Kidney (tissue), 14 donors: ENCODE measurements around the gene DNAJC27. TPM values are rescaled to one million over a fixed set of nuclear protein-coding genes. Genes with fewer than 3 reads are reported as not detected.

ENCODE experiments used
- DNase-seq, 5 donors: peaks; one replicate each; pipeline ENCODE4 v3.0.0-alpha.2; 2013 to 2020
- FAIRE-seq: peaks from 2 replicates; lab custom pipeline; 2012; peaks lifted over from hg19 to GRCh38; lab: Jason Lieb, UNC
- H3K27ac ChIP-seq, 2 donors: one replicate each; pipeline ENCODE4 v1.7.0; 2013; ENCODE audit warnings: low read depth in 2 of 2, low read length in 2 of 2, inconsistent platforms in 1 of 2
- H3K27me3 ChIP-seq: one replicate; pipeline ENCODE4 v1.7.1; 2013; ENCODE audit warnings: low read length, inconsistent platforms; ENCODE audit not compliant: control insufficient read depth, insufficient read depth
- H3K36me3 ChIP-seq, 3 donors: one replicate each; pipeline versions ENCODE4 v1.7.0 to v1.7.1; 2013; ENCODE audit warnings: low read length in 3 of 3, control low read depth in 1 of 3, inconsistent platforms in 1 of 3; ENCODE audit not compliant: insufficient read depth in 3 of 3, control insufficient read depth in 2 of 3
- H3K4me1 ChIP-seq, 3 donors: one replicate each; pipeline versions ENCODE4 v1.7.0 to v1.7.1; 2013; ENCODE audit warnings: low read length in 3 of 3, inconsistent platforms in 1 of 3, low read depth in 1 of 3; ENCODE audit not compliant: control insufficient read depth in 2 of 3, insufficient read depth in 2 of 3
- H3K4me3 ChIP-seq, 3 donors: one replicate each; pipeline versions ENCODE4 v1.7.0 to v1.8.1; 2013; ENCODE audit warnings: low read length in 3 of 3, control low read depth in 1 of 3, inconsistent platforms in 1 of 3
- H3K9ac ChIP-seq, 3 donors: one replicate each; pipeline versions ENCODE4 v1.7.0 to v1.7.1; 2013; ENCODE audit warnings: low read length in 3 of 3, control low read depth in 1 of 3, inconsistent platforms in 1 of 3
- H3K9me3 ChIP-seq, 3 donors: one replicate each; pipeline versions ENCODE4 v1.7.0 to v1.7.1; 2013; ENCODE audit warnings: low read length in 3 of 3, control low read depth in 1 of 3, inconsistent platforms in 1 of 3; ENCODE audit not compliant: control insufficient read depth in 2 of 3, insufficient read depth in 1 of 3
- intact Hi-C: fragments of 100-400 bp; cut with DNase I; formaldehyde crosslinking; loops from one replicate; pipeline ENCODE4 v1.11.1; 2022
- polyA plus RNA-seq: library from polyadenylated mRNA; stranded (reverse); fragments of 350-450 nt; fragmentation: Illumina TruSeq; extraction: RNeasy Lipid Tissue Mini Kit (QIAGEN cat#74804); gene quantifications from one replicate; pipeline ENCODE4 v1.2.3, GENCODE V29; 2014; ENCODE audit warnings: low read depth, low replicate concordance; ENCODE audit not compliant: insufficient read depth
- total RNA-seq: library from RNA; stranded (reverse); fragmentation: NEBNext Ultra II Directional; extraction: Animal tissue kit (Norgen Biotek cat#: 25700); gene quantifications from one replicate; pipeline ENCODE4 v1.2.1, GENCODE V29; 2021
- TF ChIP-seq, protein P1 (sequence below): IDR thresholded peaks from 3 replicates; pipeline ENCODE4 v1.5.1; 2012; ENCODE audit warnings: mild to moderate bottlenecking, moderate library complexity, borderline replicate concordance; ENCODE audit not compliant: insufficient read depth; ENCODE audit errors: extremely low read depth
- donor health status: control.
- donor health status: control.
- donor health status: control.
- donor health status: control.
- donor health status: control.
- donor health status: DM: yes; HTN: yes; CAD: no.
- donor health status: Normal renal cell carcinoma (clear cell type).

DNAJC27 gene
- total and polyA plus RNA-seq, 2 donors from 2014 or later = 3.2 to 11.4 TPM

DNA sequence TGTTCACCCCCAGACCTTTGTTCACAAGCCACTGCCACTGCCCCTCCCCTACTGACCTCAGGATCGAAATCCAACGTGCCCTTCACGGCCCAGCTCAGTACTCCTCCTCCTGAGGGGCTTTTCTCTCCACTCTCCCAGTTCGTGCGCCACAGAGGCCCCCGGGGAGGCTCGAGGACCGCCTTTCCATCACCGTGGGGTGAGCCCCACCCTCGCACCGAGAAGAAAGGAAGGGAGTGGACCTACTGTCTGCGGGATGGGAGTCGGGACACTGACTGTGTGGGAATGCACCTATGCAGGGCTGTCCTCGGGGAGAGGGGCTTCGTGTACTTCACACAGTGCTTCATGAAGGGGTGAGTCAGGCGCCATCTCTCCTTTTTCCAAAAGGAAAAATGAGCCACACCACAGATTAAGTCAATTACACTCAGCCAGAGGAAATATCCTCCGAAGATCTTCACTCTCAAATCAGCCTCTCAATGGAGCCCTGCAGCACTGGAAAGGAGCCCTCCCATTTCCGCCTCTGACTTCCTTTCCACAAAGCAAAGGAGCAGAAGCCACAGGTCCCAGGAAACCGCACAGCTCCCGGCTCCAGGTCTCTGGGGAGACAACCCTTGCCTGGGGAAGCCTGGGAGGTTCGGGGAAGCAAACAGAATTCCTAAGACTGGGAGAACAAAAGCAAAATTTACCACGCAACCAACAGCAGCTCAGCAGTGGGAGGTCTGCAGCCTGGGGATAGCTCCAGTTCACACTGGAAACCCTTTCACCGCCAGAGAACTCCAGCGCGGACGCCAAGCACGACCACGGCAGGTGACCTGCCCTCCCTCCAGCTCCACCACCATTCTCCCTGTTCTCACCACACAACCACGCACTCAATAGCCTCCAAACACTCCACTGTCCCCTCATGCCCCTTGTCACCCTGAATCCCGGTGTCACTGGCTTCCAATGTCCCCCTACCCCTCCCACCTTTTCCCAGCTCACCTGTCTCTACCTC is 73.3 kb downstream of the DNAJC27 start:
- no peak for DNase-seq
- Histone ChIP-seq H3K27ac (no peak overlapping the region), H3K4me3 (peak overlapping the region in 1 of 3 donors; percentile 29), H3K9me3 (peaks cover 0 to 8% (median 0%) of the 10 kb centered on the region in 3 donors), H3K36me3 (no peaks in the 10 kb centered on the region), H3K27me3 (no peaks in the 10 kb centered on the region), H3K4me1 (peaks cover 0 to 3% (median 0%) of the 10 kb centered on the region in 3 donors), H3K9ac (no peak overlapping the region)
- no peak for FAIRE-seq
- intact Hi-C loops = no loop called here
- TF ChIP-seq, protein P1, sequence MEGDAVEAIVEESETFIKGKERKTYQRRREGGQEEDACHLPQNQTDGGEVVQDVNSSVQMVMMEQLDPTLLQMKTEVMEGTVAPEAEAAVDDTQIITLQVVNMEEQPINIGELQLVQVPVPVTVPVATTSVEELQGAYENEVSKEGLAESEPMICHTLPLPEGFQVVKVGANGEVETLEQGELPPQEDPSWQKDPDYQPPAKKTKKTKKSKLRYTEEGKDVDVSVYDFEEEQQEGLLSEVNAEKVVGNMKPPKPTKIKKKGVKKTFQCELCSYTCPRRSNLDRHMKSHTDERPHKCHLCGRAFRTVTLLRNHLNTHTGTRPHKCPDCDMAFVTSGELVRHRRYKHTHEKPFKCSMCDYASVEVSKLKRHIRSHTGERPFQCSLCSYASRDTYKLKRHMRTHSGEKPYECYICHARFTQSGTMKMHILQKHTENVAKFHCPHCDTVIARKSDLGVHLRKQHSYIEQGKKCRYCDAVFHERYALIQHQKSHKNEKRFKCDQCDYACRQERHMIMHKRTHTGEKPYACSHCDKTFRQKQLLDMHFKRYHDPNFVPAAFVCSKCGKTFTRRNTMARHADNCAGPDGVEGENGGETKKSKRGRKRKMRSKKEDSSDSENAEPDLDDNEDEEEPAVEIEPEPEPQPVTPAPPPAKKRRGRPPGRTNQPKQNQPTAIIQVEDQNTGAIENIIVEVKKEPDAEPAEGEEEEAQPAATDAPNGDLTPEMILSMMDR = no peak

DNA sequence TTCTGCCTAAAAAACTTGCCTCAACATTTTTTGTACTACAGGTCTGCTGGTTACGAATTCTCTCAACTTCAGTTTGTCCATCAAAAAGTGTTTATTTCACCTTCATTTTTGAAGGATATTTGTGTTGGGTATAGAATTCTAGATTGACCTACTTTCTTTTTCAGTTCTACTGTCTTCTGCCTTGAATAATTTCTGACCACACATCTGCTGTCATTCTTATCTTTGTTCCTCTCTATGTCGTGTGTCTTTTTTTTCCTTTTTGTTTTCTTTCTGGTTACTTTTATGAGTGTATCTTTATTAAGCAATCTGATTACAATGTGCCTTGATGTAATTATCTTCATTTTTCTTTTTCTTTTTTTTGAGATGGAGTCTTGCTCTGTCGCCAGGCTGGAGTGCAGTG is 77.0 kb downstream of the DNAJC27 start:
- no peak overlapping the region for H3K9ac ChIP-seq
- H3K27ac ChIP-seq = no peak overlapping the region
- H3K4me1 ChIP-seq = peaks cover 0 to 3% (median 0%) of the 10 kb centered on the region in 3 donors
- peaks cover 0 to 8% (median 0%) of the 10 kb centered on the region in 3 donors for H3K9me3 ChIP-seq
- no peaks in the 10 kb centered on the region for H3K36me3 ChIP-seq
- FAIRE-seq = no peak
- no peaks in the 10 kb centered on the region for H3K27me3 ChIP-seq
- H3K4me3 ChIP-seq = no peak overlapping the region
- no peak for DNase-seq
- intact Hi-C loops = no loop called here
- TF ChIP-seq, protein P1 = no peak

DNA sequence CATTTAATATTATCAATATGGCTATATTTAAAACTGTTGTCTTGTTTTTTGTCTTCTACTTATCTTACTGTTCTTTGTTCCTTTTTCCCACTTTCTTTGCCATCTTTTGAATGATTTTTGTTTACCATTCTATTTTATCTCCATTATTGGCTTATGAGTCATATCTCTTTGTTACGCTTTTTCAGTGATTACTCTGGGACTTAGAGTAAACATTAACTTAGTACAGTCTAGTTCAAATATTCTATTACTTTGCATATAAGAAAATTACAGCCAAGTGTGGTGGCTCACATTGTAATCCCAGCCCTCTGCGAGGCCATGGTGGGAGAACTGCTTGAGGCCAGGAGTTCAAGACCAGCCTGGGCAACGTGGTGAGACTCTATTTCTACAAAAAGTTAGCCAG is 77.8 kb downstream of the DNAJC27 start:
- Histone ChIP-seq H3K4me1 (peaks cover 0 to 3% (median 0%) of the 10 kb centered on the region in 3 donors), H3K27me3 (no peaks in the 10 kb centered on the region), H3K27ac (no peak overlapping the region), H3K4me3 (no peak overlapping the region), H3K9me3 (peaks cover 0 to 8% (median 0%) of the 10 kb centered on the region in 3 donors), H3K36me3 (no peaks in the 10 kb centered on the region), H3K9ac (no peak overlapping the region)
- TF ChIP-seq, protein P1 = no peak
- DNase-seq (no peak), FAIRE-seq (no peak)
- intact Hi-C loops = no loop called here

Other genes starting within 250 kb of the DNAJC27 start
- gene PTRHD1, start 178.6 kb downstream of the DNAJC27 start, total RNA-seq = 21.7 TPM
- 56.4 TPM for gene PTRHD1, start 178.6 kb downstream of the DNAJC27 start, polyA plus RNA-seq
- 5.7 TPM for gene CENPO, start 178.5 kb downstream of the DNAJC27 start, total RNA-seq
- 1.5 TPM for gene CENPO, start 178.5 kb downstream of the DNAJC27 start, polyA plus RNA-seq
- 44.6 TPM for gene ADCY3, start 51.7 kb downstream of the DNAJC27 start, total RNA-seq
- 21.1 TPM for gene ADCY3, start 51.7 kb downstream of the DNAJC27 start, polyA plus RNA-seq
- gene EFR3B, start 70.1 kb upstream of the DNAJC27 start, total RNA-seq = 1.1 TPM
- gene EFR3B, start 70.1 kb upstream of the DNAJC27 start, polyA plus RNA-seq = 0.39 TPM
- 1.5 TPM for gene POMC, start 196.6 kb upstream of the DNAJC27 start, total RNA-seq
- 2.1 TPM for gene POMC, start 196.6 kb upstream of the DNAJC27 start, polyA plus RNA-seq